Liver (tissue), 9 donors: Measurements from ENCODE around the gene PSMB9. TPM values are rescaled to one million over a fixed set of nuclear protein-coding genes. Genes with fewer than 3 reads are reported as not detected.

Source experiments
- DNase-seq: peaks from one replicate; pipeline ENCODE4 v3.0.0-alpha.2; 2017; ENCODE audit warnings: low spot score
- H3K27ac ChIP-seq, 2 donors: one replicate each; pipeline ENCODE4 v1.7.0; 2013; ENCODE audit warnings: inconsistent platforms in 2 of 2, low read length in 2 of 2, control low read depth in 1 of 2, low read depth in 1 of 2, mild to moderate bottlenecking in 1 of 2
- H3K27me3 ChIP-seq, 4 donors: one replicate each; pipeline versions ENCODE4 v1.6.1 to v1.7.0; 2013; ENCODE audit warnings: low read length in 3 of 4, inconsistent platforms in 1 of 4, mild to moderate bottlenecking in 1 of 4, moderate library complexity in 1 of 4; ENCODE audit not compliant: control insufficient read depth in 4 of 4, insufficient read depth in 4 of 4
- H3K36me3 ChIP-seq, 4 donors: one replicate each; pipeline versions ENCODE4 v1.6.1 to v1.7.0; 2013; ENCODE audit warnings: low read length in 3 of 4, mild to moderate bottlenecking in 3 of 4, low read depth in 1 of 4, moderate library complexity in 1 of 4; ENCODE audit not compliant: control insufficient read depth in 4 of 4, insufficient read depth in 3 of 4
- H3K4me1 ChIP-seq, 4 donors: one replicate each; pipeline versions ENCODE4 v1.6.1 to v1.7.0; 2013; ENCODE audit warnings: low read length in 3 of 4, mild to moderate bottlenecking in 3 of 4, moderate library complexity in 1 of 4; ENCODE audit not compliant: control insufficient read depth in 4 of 4, insufficient read depth in 4 of 4
- H3K4me3 ChIP-seq, 3 donors: one replicate each; pipeline versions ENCODE4 v1.6.1 to v1.7.0; 2013; ENCODE audit warnings: low read length in 3 of 3, control low read depth in 1 of 3, low read depth in 1 of 3, mild to moderate bottlenecking in 1 of 3
- H3K9ac ChIP-seq, 2 donors: one replicate each; pipeline ENCODE4 v1.7.0; 2013; ENCODE audit warnings: low read length in 2 of 2, mild to moderate bottlenecking in 2 of 2, moderate library complexity in 2 of 2, control low read depth in 1 of 2, low read depth in 1 of 2
- H3K9me3 ChIP-seq, 4 donors: one replicate each; pipeline versions ENCODE4 v1.6.1 to v1.7.0; 2013; ENCODE audit warnings: low read length in 3 of 4; ENCODE audit not compliant: control insufficient read depth in 4 of 4
- FOXA2 ChIP-seq: IDR thresholded peaks from 2 replicates; pipeline ENCODE4 v1.6.1; 2016; ENCODE audit warnings: antibody characterized with exemption
- GABPA ChIP-seq, 2 donors: IDR thresholded peaks in 1 of 2; conservative IDR thresholded peaks in 1 of 2; 2 replicates each; pipeline ENCODE4 v1.6.1; 2016; ENCODE audit warnings: antibody characterized with exemption in 2 of 2, mild to moderate bottlenecking in 1 of 2, moderate library complexity in 1 of 2
- HNF4A ChIP-seq, 2 donors: conservative IDR thresholded peaks; 2 replicates each; pipeline ENCODE4 v1.6.1; 2016; ENCODE audit warnings: antibody characterized with exemption in 2 of 2, mild to moderate bottlenecking in 2 of 2
- NR2F2 ChIP-seq: IDR thresholded peaks from 2 replicates; pipeline ENCODE4 v1.6.1; 2016; ENCODE audit warnings: antibody characterized with exemption
- RXRA ChIP-seq, 2 donors: IDR thresholded peaks; 2 replicates each; pipeline ENCODE4 v1.6.1; 2017 to 2018; ENCODE audit warnings: antibody characterized with exemption in 2 of 2, mild to moderate bottlenecking in 1 of 2
- SP1 ChIP-seq: IDR thresholded peaks from 2 replicates; pipeline ENCODE4 v1.6.1; 2018; ENCODE audit warnings: antibody characterized with exemption, mild to moderate bottlenecking
- TAF1 ChIP-seq: conservative IDR thresholded peaks from 2 replicates; pipeline ENCODE4 v1.6.1; 2016; ENCODE audit warnings: antibody characterized with exemption, mild to moderate bottlenecking
- YY1 ChIP-seq: IDR thresholded peaks from 2 replicates; pipeline ENCODE4 v1.6.1; 2016; ENCODE audit warnings: antibody characterized with exemption, mild to moderate bottlenecking
- WGBS: extraction: QIAGEN DNeasy Blood & Tissue Kit; methylation state at CpG from one replicate; pipeline ENCODE4 v1.1.7; 2013; 5-methylcytosine and 5-hydroxymethylcytosine counted together
- polyA plus RNA-seq, 2 donors: library from polyadenylated mRNA; stranded (reverse) in 1 of 2; unstranded in 1 of 2; fragments of 200-250 nt in 1 of 2; fragments of >200 nt in 1 of 2; fragmentation: Nextera tagmentation in 1 of 2; extraction: Ambion mirVana in 1 of 2; gene quantifications; one replicate each; pipeline versions ENCODE4 v1.2.1 to v1.2.3, GENCODE V29; 2013 to 2015
- total RNA-seq, 2 donors: library from RNA; depleted of rRNA; stranded (reverse); fragments of >200 nt; gene quantifications; one replicate each; pipeline ENCODE4 v1.2.3, GENCODE V29; 2014
- TF ChIP-seq, protein P1 (sequence below): IDR thresholded peaks from 2 replicates; pipeline ENCODE4 v1.6.1; 2016; ENCODE audit warnings: antibody characterized with exemption
- donor health status: healthy.
- donor health status: healthy.
- donor health status: healthy.
- donor health status: healthy.
- donor health status: healthy.

PSMB9 gene
- total and polyA plus RNA-seq, 4 donors = 11.7 to 31.6 (median 20.2) TPM

DNA sequence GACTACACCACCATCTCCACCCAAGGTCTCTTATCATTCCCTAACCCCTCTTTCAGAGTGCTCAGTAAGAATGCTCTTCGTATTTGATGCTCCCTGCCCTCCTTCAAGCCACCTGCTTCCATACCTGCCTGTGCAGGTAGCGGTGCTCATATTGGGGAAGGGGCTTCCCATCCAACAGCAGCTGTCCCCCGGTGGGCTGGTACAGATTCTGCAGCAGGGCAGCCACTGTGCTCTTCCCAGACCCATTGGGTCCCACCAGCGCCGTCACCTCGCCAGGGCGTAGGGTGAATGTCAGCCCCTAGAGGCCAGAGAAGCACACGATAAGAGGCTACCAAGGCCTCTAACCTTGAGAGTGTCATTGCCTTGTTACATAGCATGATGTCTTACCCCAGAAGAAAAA lies 6.2 kb upstream of the PSMB9 start:
- DNase-seq = no peak
- TF ChIP-seq TAF1 (no peak), SP1 (no peak), HNF4A (conservative IDR thresholded peaks at IDR 0.05) (no peak), YY1 (no peak)
- H3K9me3 ChIP-seq = no peaks in the 10 kb centered on the region
- WGBS = 94% methylated on average over 8 of the region's 8 CpGs
- no peaks in the 10 kb centered on the region for H3K27me3 ChIP-seq
- peaks cover 6 to 35% (median 21%) of the 10 kb centered on the region in 4 donors for H3K4me1 ChIP-seq
- no peak overlapping the region for H3K4me3 ChIP-seq
- no peak overlapping the region for H3K9ac ChIP-seq
- H3K27ac ChIP-seq = no peak overlapping the region
- H3K36me3 ChIP-seq = peaks cover 5 to 47% (median 35%) of the 10 kb centered on the region in 4 donors

DNA sequence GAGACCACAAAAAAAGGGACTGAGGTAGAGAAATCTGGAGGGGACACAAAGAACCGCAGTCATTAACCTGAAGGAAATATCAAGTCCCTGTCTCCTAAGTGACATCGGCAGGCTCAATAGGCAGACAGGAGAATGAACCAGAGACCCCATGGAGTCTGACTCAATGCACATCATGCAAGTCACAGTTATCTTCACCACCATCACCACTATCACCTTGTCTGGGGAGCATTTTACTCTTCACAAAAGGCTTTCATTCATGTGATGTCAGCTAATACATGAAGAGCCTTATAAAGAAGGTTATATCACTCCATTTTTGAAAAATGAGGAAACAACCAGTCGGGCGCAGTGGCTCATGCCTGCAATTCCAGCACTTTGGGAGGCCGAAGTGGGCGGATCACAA lies 4.9 kb upstream of the PSMB9 start:
- Histone ChIP-seq H3K27me3 (no peaks in the 10 kb centered on the region), H3K27ac (no peak overlapping the region), H3K36me3 (peaks cover 5 to 47% (median 35%) of the 10 kb centered on the region in 4 donors), H3K4me3 (no peak overlapping the region), H3K9me3 (no peaks in the 10 kb centered on the region), H3K9ac (no peak overlapping the region), H3K4me1 (peaks cover 6 to 30% (median 18%) of the 10 kb centered on the region in 4 donors)
- 80% methylated on average over 6 of the region's 6 CpGs for WGBS
- no peak for DNase-seq
- TF ChIP-seq FOXA2 = no peak

DNA sequence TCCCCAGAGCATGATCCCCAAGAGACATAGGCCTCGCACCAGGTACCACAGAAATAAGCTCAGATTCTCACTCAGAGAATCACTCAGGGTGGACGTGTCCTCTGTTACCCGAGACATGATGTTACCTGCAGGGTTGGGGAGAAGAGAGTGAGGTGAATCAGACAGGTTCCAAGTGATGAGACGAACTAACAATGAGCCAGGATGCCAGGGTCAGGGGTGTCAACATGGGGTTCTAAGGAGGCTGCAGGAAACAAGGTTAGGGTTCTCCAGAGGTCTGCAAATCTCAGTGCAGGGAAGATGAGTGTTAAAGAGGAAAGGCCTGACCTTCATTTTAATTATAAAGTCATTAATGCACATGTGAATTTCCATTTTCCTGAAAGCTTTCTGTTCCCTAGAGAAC lies 3.0 kb upstream of the PSMB9 start:
- Histone ChIP-seq H3K4me1 (peaks cover 6 to 26% (median 20%) of the 10 kb centered on the region in 4 donors), H3K27me3 (no peaks in the 10 kb centered on the region), H3K4me3 (no peak overlapping the region), H3K36me3 (peaks cover 3 to 45% (median 35%) of the 10 kb centered on the region in 4 donors), H3K27ac (no peak overlapping the region), H3K9ac (no peak overlapping the region), H3K9me3 (no peaks in the 10 kb centered on the region)
- 90% methylated on average over 4 of the region's 4 CpGs for WGBS
- TF ChIP-seq GABPA (IDR thresholded peaks at IDR 0.05 in 1 of 2, conservative IDR thresholded peaks at IDR 0.05 in 1 of 2) = no peak
- TF ChIP-seq, protein P1, sequence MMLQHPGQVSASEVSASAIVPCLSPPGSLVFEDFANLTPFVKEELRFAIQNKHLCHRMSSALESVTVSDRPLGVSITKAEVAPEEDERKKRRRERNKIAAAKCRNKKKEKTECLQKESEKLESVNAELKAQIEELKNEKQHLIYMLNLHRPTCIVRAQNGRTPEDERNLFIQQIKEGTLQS = no peak
- no peak for DNase-seq

DNA sequence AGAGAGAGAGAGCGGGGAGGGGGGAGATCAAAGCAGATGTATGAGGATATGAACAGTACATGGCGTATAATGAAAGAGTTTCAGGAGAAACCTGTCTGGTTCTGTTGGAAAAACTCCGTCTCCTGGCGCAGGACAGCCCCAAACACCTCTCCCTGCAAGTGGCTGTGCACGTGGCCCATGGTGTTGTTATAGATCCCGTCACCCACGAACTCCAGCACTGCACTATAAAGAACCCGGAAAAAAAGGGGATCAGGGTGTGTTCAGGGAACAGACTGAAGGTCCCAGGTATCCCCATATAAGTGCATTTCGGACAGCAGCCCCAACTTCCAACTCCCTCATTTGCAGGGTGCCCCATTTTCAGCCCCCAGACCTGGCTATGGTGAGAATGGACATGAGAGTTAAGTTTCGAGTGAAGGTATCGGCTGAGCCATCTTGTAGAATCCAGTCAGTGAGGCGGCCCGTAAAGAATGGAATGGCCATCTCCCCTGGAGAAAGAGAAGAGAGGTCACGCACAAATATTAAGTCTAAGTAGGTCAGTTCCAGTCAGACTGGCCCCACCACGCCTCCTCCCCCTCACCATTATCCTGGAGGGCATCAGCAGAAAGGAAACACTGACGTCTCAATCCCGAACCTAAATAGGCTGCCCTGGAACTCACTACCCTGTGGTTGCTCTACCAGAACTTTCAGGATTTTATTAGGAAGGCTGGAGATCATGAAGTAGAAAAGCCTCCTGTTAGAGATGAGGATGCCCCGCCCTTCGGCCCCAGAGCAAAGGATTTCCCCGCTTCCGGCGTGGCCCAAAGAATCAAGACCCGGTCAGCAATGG lies 1.8 kb upstream of the PSMB9 start:
- H3K9me3 ChIP-seq = no peaks in the 10 kb centered on the region
- peaks cover 3 to 36% (median 31%) of the 10 kb centered on the region in 4 donors for H3K36me3 ChIP-seq
- H3K27ac ChIP-seq = peak overlapping the region; percentile 98 to 100
- TF ChIP-seq NR2F2 (peak; percentile 20), FOXA2 (no peak), RXRA (IDR thresholded peaks at IDR 0.05) (no peak)
- H3K27me3 ChIP-seq = no peaks in the 10 kb centered on the region
- WGBS = 47% methylated on average over 23 of the region's 23 CpGs
- H3K4me3 ChIP-seq = peak overlapping the region; percentile 81 to 91 (median 88)
- DNase-seq = no peak
- peaks cover 6 to 22% (median 16%) of the 10 kb centered on the region in 4 donors for H3K4me1 ChIP-seq
- H3K9ac ChIP-seq = peak overlapping the region; percentile 86 to 95
